K562 (cell line): Measurements from ENCODE around the gene MAP3K19.

Experiments
- CREB1 ChIP-seq, 2 experiments: sonication (generic) in 1 of 2; formaldehyde crosslinking in 1 of 2; IDR thresholded peaks; 2 replicates each; pipeline versions ENCODE4 v1.6.1 to v1.8.0; 2012 to 2022; ENCODE audit warnings: inconsistent platforms in 1 of 2, mild to moderate bottlenecking in 1 of 2, missing genetic modification reagents in 1 of 2, moderate library complexity in 1 of 2
- TAF1 ChIP-seq: IDR thresholded peaks from 2 replicates; pipeline ENCODE4 v1.6.1; 2011; ENCODE audit warnings: mild to moderate bottlenecking, low read length, moderate library complexity; ENCODE audit not compliant: insufficient read depth, control insufficient read depth, severe bottlenecking; ENCODE audit errors: extremely low read depth

DNA sequence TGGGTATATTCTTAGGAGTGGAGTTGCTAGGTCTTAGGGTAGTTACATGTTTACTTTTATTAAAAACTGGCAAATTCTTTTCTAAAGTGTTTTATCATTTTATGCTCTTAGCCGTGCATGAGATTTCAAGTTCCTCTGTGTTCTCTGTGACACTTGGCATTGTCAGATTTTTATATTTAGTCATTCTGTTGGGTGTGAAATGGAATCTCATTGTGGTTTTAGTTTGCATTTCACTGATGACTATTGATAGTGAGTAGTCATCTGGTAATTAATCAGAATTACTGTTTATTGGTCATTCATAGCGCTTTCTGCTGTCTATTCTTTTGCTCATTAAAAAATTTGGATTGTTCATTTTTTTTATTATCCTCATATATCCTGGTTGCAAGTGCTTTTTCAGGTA lies 39.0 kb upstream of the MAP3K19 start:
- no peak for TF ChIP-seq CREB1 (IDR thresholded peaks at IDR 0.05)
- no peak for TF ChIP-seq CREB1 (CRISPR knock-in tag; IDR thresholded peaks at IDR 0.05)
- TF ChIP-seq TAF1, result no peak
